IPS-20b (cell line): ENCODE results near the gene PEX11A.
A peak's percentile ranks its signal among the peaks of the same experiment; 100 is the strongest.

Source experiments
- H3K27ac ChIP-seq: one replicate; pipeline ENCODE4 v1.5.1; 2013; ENCODE audit warnings: low read length
- H3K27me3 ChIP-seq: 2 replicates; pipeline ENCODE4 v1.6.1; 2013; ENCODE audit warnings: mild to moderate bottlenecking, low read length, inconsistent platforms; ENCODE audit not compliant: insufficient read depth
- H3K36me3 ChIP-seq: 2 replicates; pipeline ENCODE4 v1.6.1; 2013; ENCODE audit warnings: low read depth, mild to moderate bottlenecking, inconsistent platforms, low read length, moderate library complexity; ENCODE audit not compliant: insufficient read depth
- H3K4me1 ChIP-seq: 2 replicates; pipeline ENCODE4 v1.6.1; 2013; ENCODE audit warnings: mild to moderate bottlenecking, control low read depth, inconsistent platforms, low read length, moderate library complexity; ENCODE audit not compliant: insufficient read depth
- H3K4me3 ChIP-seq: 2 replicates; pipeline ENCODE4 v1.5.1; 2013; ENCODE audit warnings: mild to moderate bottlenecking, low read length, inconsistent platforms
- H3K9ac ChIP-seq: 2 replicates; pipeline ENCODE4 v1.6.1; 2013; ENCODE audit warnings: low read depth, mild to moderate bottlenecking, inconsistent platforms, low read length, moderate library complexity
- H3K9me3 ChIP-seq: 2 replicates; pipeline ENCODE4 v1.6.1; 2013; ENCODE audit warnings: mild to moderate bottlenecking, low read depth, low read length, inconsistent platforms; ENCODE audit not compliant: insufficient read depth

Gene PEX11A

DNA sequence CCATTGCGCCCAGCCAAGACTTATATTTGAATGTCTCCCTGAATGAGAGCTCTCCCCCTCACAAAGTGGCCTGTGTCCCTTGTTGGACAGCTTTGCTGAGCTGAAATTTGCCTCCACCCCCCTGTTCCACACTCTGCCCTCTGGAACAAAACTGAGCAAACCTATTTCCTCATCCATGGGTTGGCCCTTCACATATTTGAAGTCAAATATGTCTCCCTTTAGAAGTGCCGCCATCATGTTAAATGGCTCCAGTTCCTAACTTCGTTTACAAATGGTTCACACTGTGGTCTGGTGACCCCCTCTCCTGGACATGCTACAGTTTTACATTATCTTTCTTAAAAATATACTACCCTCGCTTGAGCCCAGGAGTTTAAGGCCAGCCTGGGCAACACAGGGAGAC lies 16.0 kb downstream of the PEX11A start:
- H3K9ac ChIP-seq, result no peak overlapping the region
- H3K9me3 ChIP-seq, result no peaks in the 10 kb centered on the region
- H3K27me3 ChIP-seq, result peaks cover 14% of the 10 kb centered on the region; the same call in 1 of the 2 replicates
- no peak overlapping the region for H3K4me3 ChIP-seq
- no peaks in the 10 kb centered on the region for H3K36me3 ChIP-seq
- H3K27ac ChIP-seq, result no peak overlapping the region
- H3K4me1 ChIP-seq, result no peaks in the 10 kb centered on the region

DNA sequence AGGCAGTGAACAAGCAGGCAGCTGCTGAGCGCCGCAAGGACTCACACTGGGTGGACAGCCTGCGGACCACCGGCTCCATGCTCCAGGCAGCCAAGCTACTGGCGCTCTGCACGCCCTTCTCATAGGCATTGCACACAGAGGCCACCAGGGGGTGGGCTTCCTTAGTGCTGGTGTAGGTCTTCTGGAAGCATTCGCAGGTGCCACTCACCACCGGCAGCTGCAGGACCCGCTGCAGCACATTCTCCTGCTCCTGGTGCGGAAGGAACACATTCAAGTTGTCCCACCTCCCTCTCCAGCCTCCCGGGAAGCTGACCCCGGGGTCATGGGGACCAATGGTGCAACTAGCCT lies 17.4 kb downstream of the PEX11A start:
- Histone ChIP-seq H3K27ac (no peak overlapping the region), H3K9me3 (no peaks in the 10 kb centered on the region), H3K9ac (no peak overlapping the region), H3K27me3 (peaks cover 8% of the 10 kb centered on the region; the same call in 1 of the 2 replicates), H3K36me3 (no peaks in the 10 kb centered on the region), H3K4me1 (no peaks in the 10 kb centered on the region), H3K4me3 (no peak overlapping the region)

DNA sequence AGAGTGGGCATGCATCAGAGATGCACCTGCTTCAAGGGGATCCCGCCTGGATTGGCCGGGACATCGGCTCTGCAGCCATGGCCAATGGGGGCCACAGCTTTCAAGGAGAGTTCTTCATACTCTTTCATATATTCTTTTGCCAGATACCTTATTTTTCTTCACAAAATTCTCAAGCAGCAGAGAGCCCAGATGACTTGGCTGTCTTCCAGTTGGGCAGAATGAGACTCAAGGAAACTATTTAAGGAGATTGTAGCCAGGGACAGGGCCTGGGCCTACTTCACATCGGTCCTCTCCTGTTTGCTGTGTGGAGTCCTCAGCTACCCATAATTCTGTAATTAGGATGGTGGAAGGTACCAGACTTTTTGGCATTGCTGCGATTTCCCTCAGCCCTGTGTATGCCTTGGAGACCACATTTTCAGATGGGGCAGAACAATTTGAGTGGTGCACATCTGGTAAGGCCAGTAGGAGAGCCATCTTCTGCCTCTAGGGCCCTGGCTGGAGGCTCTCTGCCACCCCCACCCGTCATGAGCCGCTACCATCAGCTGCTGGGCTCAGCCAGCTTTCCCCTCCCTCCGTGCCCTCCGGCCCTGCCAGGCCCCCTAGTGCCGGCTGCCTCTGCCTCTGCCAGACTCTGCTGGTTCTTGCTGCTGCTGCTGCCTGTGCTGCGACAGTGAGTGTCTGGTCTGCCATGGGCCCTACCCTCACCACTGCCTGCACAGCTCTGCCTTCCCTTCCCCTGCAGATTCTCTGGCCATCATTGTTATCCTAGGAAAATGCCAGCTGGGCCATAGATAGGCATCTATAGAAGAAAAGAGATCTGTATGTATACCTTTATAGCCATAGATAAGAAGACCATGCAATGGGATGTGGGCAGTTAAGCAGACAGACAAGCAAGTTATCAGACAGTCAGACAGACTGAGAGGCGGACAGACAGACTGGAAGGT lies 18.1 kb downstream of the PEX11A start:
- Histone ChIP-seq H3K9me3 (no peaks in the 10 kb centered on the region), H3K27me3 (peaks cover 9% of the 10 kb centered on the region; the same call in 1 of the 2 replicates), H3K9ac (no peak overlapping the region), H3K27ac (no peak overlapping the region), H3K4me1 (no peaks in the 10 kb centered on the region), H3K36me3 (no peaks in the 10 kb centered on the region), H3K4me3 (no peak overlapping the region)

DNA sequence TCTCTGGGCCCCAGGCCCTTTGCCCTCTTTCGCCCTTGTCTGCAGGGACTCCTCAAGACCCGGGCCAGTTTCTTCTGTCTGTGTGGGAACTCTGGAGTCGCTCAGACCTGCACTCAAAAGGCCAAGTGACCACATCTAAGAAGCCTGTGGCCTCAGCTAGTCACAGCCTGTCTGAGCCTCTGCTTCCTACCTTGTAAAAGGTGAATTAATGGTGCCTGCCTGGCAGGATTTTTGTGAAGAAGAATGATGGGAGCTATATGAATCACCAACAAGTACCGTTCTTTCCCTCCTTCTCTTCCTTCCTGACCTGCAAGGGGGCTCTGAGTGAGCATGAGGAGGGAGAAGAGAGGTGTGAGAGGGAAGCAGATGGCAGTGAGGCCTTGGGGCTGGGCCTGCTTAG lies 18.9 kb downstream of the PEX11A start:
- peaks cover 17% of the 10 kb centered on the region for H3K27me3 ChIP-seq
- no peak overlapping the region for H3K4me3 ChIP-seq

DNA sequence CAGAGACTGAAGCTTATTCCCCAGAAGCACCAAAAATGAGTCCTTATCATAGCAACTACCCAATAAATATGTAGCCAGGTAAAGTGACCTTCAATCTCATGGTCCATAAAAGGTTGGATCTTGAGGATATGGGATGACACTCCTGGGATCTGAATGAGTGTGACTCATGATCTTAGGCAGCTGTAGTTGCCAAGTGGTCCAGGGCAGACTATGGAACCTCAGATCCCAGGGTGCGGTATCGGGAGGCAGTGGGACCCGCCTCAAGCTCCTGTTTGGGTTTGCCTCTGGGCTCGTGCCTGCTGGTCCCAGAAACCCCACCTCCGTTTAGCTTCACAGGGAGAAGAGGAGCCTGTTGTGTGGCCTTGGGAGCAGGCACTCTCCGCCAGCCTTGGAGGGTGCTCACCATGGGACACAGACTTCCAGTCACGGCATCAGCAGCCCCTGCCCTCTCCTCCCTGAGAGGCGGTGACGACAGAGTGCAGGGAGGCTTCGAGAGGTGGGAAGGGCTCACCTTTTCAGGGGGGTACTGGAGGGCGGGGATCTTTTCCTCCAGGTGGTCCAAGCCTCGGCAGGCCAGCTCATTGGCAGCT lies 19.5 kb downstream of the PEX11A start:
- no peak overlapping the region for H3K27ac ChIP-seq
- no peak overlapping the region for H3K4me3 ChIP-seq
- H3K9ac ChIP-seq, result no peak overlapping the region

More for the DNA sequence above, 18.9 kb downstream of the PEX11A start:
- Histone ChIP-seq H3K36me3 (no peaks in the 10 kb centered on the region), H3K27ac (no peak overlapping the region), H3K9ac (no peak overlapping the region), H3K9me3 (no peaks in the 10 kb centered on the region), H3K4me1 (no peaks in the 10 kb centered on the region)

DNA sequence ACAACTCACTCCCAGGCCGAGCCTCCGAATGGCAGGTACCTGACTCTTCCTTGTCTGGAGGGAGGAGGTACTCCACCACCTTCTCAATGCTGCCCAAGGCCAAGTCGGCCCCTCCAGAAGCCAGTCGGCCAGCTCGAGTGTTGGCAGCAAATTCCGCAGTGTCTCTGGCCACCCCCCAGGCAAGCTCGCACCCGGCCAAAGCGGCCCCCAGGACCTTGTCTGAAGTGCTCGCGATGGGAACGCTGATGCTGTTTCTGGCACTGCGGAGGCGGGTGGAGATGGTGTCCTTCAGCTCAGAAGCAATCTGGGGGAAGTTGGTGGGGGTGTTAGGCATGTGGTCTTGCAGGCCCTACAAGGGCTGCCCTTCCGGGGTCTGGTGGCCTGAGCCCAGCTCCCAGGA lies 20.6 kb downstream of the PEX11A start:
- Histone ChIP-seq H3K36me3 (no peaks in the 10 kb centered on the region), H3K9ac (no peak overlapping the region), H3K4me1 (no peaks in the 10 kb centered on the region), H3K9me3 (no peaks in the 10 kb centered on the region), H3K4me3 (no peak overlapping the region), H3K27ac (no peak overlapping the region), H3K27me3 (peaks cover 32% of the 10 kb centered on the region)

More for the DNA sequence above, 19.5 kb downstream of the PEX11A start:
- Histone ChIP-seq H3K4me1 (no peaks in the 10 kb centered on the region), H3K9me3 (no peaks in the 10 kb centered on the region), H3K27me3 (peaks cover 23% of the 10 kb centered on the region), H3K36me3 (no peaks in the 10 kb centered on the region)

DNA sequence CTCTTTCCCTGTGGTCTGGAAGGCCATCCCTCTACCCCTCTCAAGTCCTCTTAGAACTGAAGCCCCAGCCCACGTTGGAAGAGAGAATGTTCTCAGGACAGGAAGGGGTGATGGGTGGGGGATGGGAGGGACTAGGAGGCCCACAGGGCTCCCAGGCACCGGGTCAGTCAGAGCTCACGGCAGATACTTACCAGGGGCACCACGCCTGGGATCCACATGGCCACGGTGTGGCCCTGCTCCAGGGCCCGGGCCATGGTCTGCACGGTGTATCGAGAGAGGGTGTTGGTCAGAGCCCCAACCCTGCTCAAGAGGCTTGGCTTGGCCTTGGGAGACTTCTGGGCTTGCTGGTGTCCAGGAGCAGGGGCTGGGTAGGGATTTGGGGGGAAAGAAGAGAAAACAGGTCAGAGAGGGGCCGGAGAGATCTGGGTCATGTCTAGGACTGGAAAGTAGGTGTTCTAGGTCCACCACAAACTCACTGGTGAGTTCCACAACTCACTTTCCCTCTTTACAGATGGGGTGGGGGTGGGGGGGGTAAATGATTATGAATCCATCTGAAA lies 21.2 kb downstream of the PEX11A start:
- Histone ChIP-seq H3K27me3 (peaks cover 38% of the 10 kb centered on the region), H3K9ac (no peak overlapping the region), H3K36me3 (no peaks in the 10 kb centered on the region), H3K9me3 (no peaks in the 10 kb centered on the region), H3K4me1 (no peaks in the 10 kb centered on the region), H3K27ac (no peak overlapping the region), H3K4me3 (no peak overlapping the region)

DNA sequence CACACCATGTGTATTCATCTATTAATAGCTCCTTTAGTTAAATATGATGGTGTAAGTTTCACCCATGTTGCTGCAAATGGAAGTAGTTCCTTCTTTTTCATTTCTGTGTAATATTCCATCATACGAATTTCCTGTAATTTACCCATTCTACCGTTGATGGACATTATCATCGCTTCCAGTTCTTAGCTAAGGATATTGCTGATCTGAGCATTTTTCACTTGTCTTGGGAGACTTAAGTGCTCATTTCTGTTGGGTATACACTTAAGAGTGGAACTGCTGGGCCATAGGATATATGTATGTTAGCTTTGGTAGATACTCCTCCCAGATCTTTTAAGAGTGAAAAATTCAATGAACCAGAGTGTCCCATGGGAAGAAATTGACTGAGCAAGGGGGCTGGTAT lies 22.4 kb downstream of the PEX11A start:
- H3K27ac ChIP-seq, result no peak overlapping the region
- H3K9ac ChIP-seq, result no peak overlapping the region
- no peak overlapping the region for H3K4me3 ChIP-seq
- no peaks in the 10 kb centered on the region for H3K4me1 ChIP-seq
- H3K9me3 ChIP-seq, result no peaks in the 10 kb centered on the region
- H3K36me3 ChIP-seq, result no peaks in the 10 kb centered on the region
- H3K27me3 ChIP-seq, result peaks cover 32% of the 10 kb centered on the region

DNA sequence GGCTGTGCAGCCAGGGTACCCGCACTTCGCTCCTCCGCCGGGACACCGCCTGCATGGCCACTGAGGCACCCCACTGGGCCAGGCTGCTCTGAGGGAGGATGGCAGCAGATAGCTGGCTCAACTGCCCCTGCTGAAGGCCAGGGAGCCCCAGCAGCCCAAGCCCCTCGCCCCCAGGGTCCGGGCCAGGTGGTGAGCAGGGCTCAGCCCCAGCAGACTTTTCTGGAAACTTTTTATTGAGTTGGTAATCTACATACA lies 22.9 kb downstream of the PEX11A start:
- Histone ChIP-seq H3K27ac (no peak overlapping the region), H3K4me3 (no peak overlapping the region), H3K9me3 (no peaks in the 10 kb centered on the region), H3K9ac (no peak overlapping the region), H3K27me3 (peaks cover 32% of the 10 kb centered on the region), H3K36me3 (no peaks in the 10 kb centered on the region), H3K4me1 (no peaks in the 10 kb centered on the region)

DNA sequence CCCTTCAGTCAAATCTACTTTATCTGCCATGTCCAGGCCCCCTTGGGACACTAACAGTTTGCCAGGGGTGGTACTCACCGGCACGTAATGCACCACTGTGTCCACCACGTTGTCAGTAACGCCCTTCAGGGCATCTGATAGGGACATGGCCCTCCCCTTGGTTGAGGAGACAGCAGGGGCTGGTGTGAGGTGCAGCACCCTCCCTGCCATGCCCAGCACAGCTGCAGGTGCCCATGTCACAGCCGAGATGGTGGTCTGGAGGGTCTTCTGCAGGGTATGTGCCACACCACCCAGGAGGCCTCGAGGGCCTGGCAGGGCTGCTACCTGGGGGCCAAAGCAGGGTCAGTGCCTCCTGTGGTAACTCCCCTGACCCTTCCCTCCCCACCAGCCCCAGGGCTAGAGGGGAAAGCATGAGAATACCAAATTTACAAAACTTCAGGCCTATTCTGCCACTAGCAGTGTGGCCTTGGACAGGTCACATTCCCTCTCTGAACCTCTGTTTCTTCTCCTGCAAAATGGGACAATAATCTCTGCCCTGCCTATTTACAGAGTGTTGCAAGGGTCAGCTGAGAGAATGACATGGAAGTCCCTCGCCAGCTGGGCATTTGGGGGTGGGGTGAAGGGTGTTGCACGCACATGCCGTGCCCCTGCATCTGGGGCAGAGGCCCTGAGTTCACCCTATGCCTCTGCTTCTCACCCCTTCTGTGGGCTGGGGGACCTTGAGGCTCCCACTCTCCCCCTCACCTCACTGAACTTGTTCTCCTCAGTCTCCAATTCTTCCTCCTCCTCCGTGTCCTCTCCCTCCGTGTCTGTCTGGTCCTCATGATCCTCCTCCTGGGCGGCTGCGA lies 23.5 kb downstream of the PEX11A start:
- Histone ChIP-seq H3K27ac (no peak overlapping the region), H3K36me3 (no peaks in the 10 kb centered on the region), H3K27me3 (peaks cover 32% of the 10 kb centered on the region), H3K9me3 (no peaks in the 10 kb centered on the region), H3K4me1 (no peaks in the 10 kb centered on the region), H3K9ac (no peak overlapping the region), H3K4me3 (no peak overlapping the region)

DNA sequence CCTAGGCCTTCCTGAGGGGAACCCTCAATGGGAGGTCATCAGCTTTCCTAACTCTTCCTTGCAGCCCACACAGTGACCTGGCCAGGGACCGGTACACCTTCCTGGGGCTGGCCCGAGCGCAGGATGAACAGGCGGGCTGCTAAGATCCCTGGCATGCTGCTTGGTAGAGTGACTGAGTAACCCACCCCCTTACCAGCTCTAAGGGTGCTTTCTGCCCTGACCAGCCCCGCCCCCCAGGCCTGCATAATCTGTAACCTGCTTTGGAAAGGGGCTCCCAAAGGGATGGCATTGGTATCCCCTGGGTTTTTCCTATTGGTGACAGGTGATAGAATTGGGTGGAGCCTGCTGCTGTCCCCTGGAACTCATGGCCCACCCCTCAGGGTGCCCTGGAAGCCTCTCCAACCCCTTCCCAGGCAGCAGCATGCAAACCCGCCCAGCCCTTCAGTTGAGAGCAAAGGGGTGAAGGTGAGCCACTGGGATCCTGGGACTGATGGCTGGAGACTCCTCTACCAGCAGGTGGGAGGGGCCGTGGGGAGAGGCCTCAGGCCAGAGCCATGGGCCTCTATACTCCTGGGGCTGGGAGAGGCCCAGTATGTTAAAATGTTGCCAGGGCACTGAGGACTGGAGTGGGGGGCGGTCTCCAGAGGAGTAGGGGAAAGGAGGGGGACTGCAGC lies 24.2 kb downstream of the PEX11A start:
- no peaks in the 10 kb centered on the region for H3K9me3 ChIP-seq
- no peaks in the 10 kb centered on the region for H3K36me3 ChIP-seq
- no peak overlapping the region for H3K27ac ChIP-seq
- H3K9ac ChIP-seq, result no peak overlapping the region
- no peaks in the 10 kb centered on the region for H3K4me1 ChIP-seq
- peak overlapping the region; percentile 58; the same call in 1 of the 2 replicates for H3K4me3 ChIP-seq
- H3K27me3 ChIP-seq, result peaks cover 32% of the 10 kb centered on the region
